GM23338 (cell line): ENCODE results near the gene THBS2. TPM values are rescaled to one million over a fixed set of nuclear protein-coding genes. Genes with fewer than 3 reads are reported as not detected.

ENCODE experiments used
- ATAC-seq: fragments of 200-7000 bp; cut with Tn5 transposase; 3 replicates; pipeline ENCODE4 v1.9.1; 2020
- DNase-seq: peaks from one replicate; pipeline ENCODE4 v3.0.0-alpha.2; 2015; ENCODE audit warnings: low spot score
- H2AFZ ChIP-seq: fragments of 200-600 bp; sonication (generic); 2 replicates; pipeline ENCODE4 v1.8.0; 2016; ENCODE audit warnings: antibody characterized with exemption, mild to moderate bottlenecking, moderate library complexity
- H3F3A ChIP-seq: fragments of 200-600 bp; sonication (generic); replicated peaks from 2 replicates; pipeline ENCODE4 v1.8.0; 2017; ENCODE audit warnings: antibody characterized with exemption, mixed run types, low read depth
- H3K27ac ChIP-seq: fragments of 200-600 bp; sonication (generic); 2 replicates; pipeline ENCODE4 v1.6.1; 2016; ENCODE audit warnings: low read depth
- H3K27me3 ChIP-seq: fragments of 200-600 bp; sonication (generic); 2 replicates; pipeline ENCODE4 v1.8.0; 2016; ENCODE audit warnings: mild to moderate bottlenecking, mixed run types, moderate library complexity; ENCODE audit not compliant: insufficient read depth
- H3K36me3 ChIP-seq: fragments of 200-600 bp; sonication (generic); 2 replicates; pipeline ENCODE4 v1.8.0; 2016; ENCODE audit warnings: mild to moderate bottlenecking; ENCODE audit not compliant: insufficient read depth
- H3K4me1 ChIP-seq: fragments of 200-600 bp; sonication (generic); 2 replicates; pipeline ENCODE4 v1.8.0; 2016; ENCODE audit warnings: mild to moderate bottlenecking, moderate library complexity; ENCODE audit not compliant: insufficient read depth
- H3K4me2 ChIP-seq: fragments of 200-600 bp; sonication (generic); 2 replicates; pipeline ENCODE4 v1.7.1; 2017; ENCODE audit warnings: mixed run types
- H3K4me3 ChIP-seq: fragments of 200-600 bp; sonication (generic); 2 replicates; pipeline ENCODE4 v1.6.1; 2016; ENCODE audit warnings: mixed run types
- H3K79me2 ChIP-seq: fragments of 200-600 bp; sonication (generic); replicated peaks from 2 replicates; pipeline ENCODE4 v1.8.0; 2017; ENCODE audit warnings: mild to moderate bottlenecking; ENCODE audit not compliant: insufficient read depth
- H3K9me2 ChIP-seq: fragments of 200-600 bp; sonication (generic); 2 replicates; pipeline ENCODE4 v1.8.0; 2017; ENCODE audit not compliant: insufficient read depth
- H4K20me1 ChIP-seq: fragments of 200-600 bp; sonication (generic); replicated peaks from 2 replicates; pipeline ENCODE4 v1.8.0; 2017; ENCODE audit warnings: mild to moderate bottlenecking; ENCODE audit not compliant: insufficient read depth
- H3K27ac Mint-ChIP-seq: 2 replicates; pipeline ENCODE4 v1.8.0; 2020; ENCODE audit warnings: inconsistent platforms, mild to moderate bottlenecking, moderate library complexity, mixed read lengths
- H3K27me3 Mint-ChIP-seq: 3 replicates; pipeline ENCODE4 v1.8.0; 2022; ENCODE audit warnings: low read depth, mild to moderate bottlenecking, moderate library complexity, mixed read lengths, inconsistent platforms; ENCODE audit not compliant: insufficient read depth, poor library complexity
- H3K36me3 Mint-ChIP-seq: 3 replicates; pipeline ENCODE4 v1.8.0; 2021; ENCODE audit warnings: low read depth, mild to moderate bottlenecking, inconsistent platforms, moderate library complexity, mixed read lengths
- H3K4me1 Mint-ChIP-seq: 3 replicates; pipeline ENCODE4 v1.8.0; 2020; ENCODE audit warnings: mild to moderate bottlenecking, inconsistent platforms, mixed read lengths
- H3K4me3 Mint-ChIP-seq: 3 replicates; pipeline ENCODE4 v1.8.0; 2021; ENCODE audit warnings: moderate library complexity, mild to moderate bottlenecking, inconsistent platforms, mixed read lengths
- H3K9me3 Mint-ChIP-seq: 3 replicates; pipeline ENCODE4 v1.8.0; 2020; ENCODE audit warnings: moderate library complexity, mild to moderate bottlenecking, inconsistent platforms, mixed read lengths
- CREB1 ChIP-seq: fragments of 250-450 bp; sonication (Bioruptor Pico); IDR thresholded peaks from 2 replicates; pipeline ENCODE4 v1.5.0; 2020; ENCODE audit warnings: low read depth, mild to moderate bottlenecking, moderate library complexity
- EZH2 ChIP-seq: fragments of 200-600 bp; sonication (generic); IDR thresholded peaks from one replicate; pipeline ENCODE4 v1.8.0; 2017; ENCODE audit warnings: antibody characterized with exemption, mild to moderate bottlenecking, low read depth; ENCODE audit not compliant: unreplicated experiment
- EZH2phosphoT487 ChIP-seq: fragments of 200-600 bp; sonication (generic); IDR thresholded peaks from one replicate; pipeline ENCODE4 v1.8.1; 2018; ENCODE audit warnings: antibody characterized with exemption; ENCODE audit not compliant: unreplicated experiment
- JUNB ChIP-seq: IDR thresholded peaks from one replicate; pipeline ENCODE4 v1.6.1; 2016; ENCODE audit warnings: antibody characterized with exemption; ENCODE audit not compliant: unreplicated experiment
- POLR2AphosphoS5 ChIP-seq: IDR thresholded peaks from 2 replicates; pipeline ENCODE4 v1.6.1; 2016; ENCODE audit warnings: antibody characterized with exemption, low read depth
- STAT1 ChIP-seq: IDR thresholded peaks from one replicate; pipeline ENCODE4 v1.6.1; 2016; ENCODE audit warnings: antibody characterized with exemption; ENCODE audit not compliant: unreplicated experiment
- ZNF114 ChIP-seq: fragments of 250-450 bp; sonication (Bioruptor Pico); IDR thresholded peaks from 2 replicates; pipeline ENCODE4 v1.5.0; 2020; ENCODE audit warnings: mild to moderate bottlenecking, moderate library complexity
- ZNF331 ChIP-seq: fragments of 250-450 bp; sonication (Bioruptor Pico); IDR thresholded peaks from 2 replicates; pipeline ENCODE4 v1.5.0; 2020; ENCODE audit warnings: low read depth, mild to moderate bottlenecking, moderate library complexity
- ZNF462 ChIP-seq: fragments of 250-450 bp; sonication (Bioruptor Pico); IDR thresholded peaks from 2 replicates; pipeline ENCODE4 v1.5.0; 2020; ENCODE audit warnings: mild to moderate bottlenecking, moderate library complexity
- polyA plus RNA-seq: library from polyadenylated mRNA; unstranded; fragments of >200 nt; fragmentation: Nextera tagmentation; extraction: Ambion mirVana; gene quantifications from 2 replicates; pipeline ENCODE4 v1.2.1, GENCODE V29; 2016
- total RNA-seq: library from RNA; depleted of rRNA; stranded (reverse); fragments of >200 nt; shearing (Covaris generic); gene quantifications from 2 replicates; pipeline ENCODE4 v1.2.3, GENCODE V29; 2014
- TF ChIP-seq, protein P1 (sequence below): IDR thresholded peaks from one replicate; pipeline ENCODE4 v1.6.1; 2018; ENCODE audit warnings: antibody characterized with exemption; ENCODE audit not compliant: unreplicated experiment
- TF ChIP-seq, protein P2 (sequence below), 2 experiments: fragments of 200-600 bp in 1 of 2; sonication (generic) in 1 of 2; conservative IDR thresholded peaks; 2 replicates each; pipeline versions ENCODE4 v1.5.1 to v1.6.1; 2016 to 2017; ENCODE audit warnings: antibody characterized with exemption in 2 of 2, low read depth in 2 of 2, mild to moderate bottlenecking in 2 of 2, moderate library complexity in 1 of 2
- TF ChIP-seq, protein P3 (sequence below): IDR thresholded peaks from 2 replicates; pipeline ENCODE4 v1.6.1; 2016; ENCODE audit warnings: antibody characterized with exemption

The THBS2 gene
- total and polyA plus RNA-seq, 2 experiments from 2014 or later = 7.9 to 44.7 TPM

- H3K27ac ChIP-seq = no peak overlapping the region
- H3K36me3 Mint-ChIP-seq = peaks cover 52% of the 10 kb centered on the region
- peaks cover 6% of the 10 kb centered on the region for H3K79me2 ChIP-seq
- no peak overlapping the region for H2AFZ ChIP-seq
- H3K4me1 ChIP-seq = no peaks in the 10 kb centered on the region
- peaks cover 10% of the 10 kb centered on the region; the same call in 1 of the 2 replicates for H3F3A ChIP-seq
- ATAC-seq (no peak), DNase-seq (no peak)
- TF ChIP-seq ZNF331 (no peak), EZH2phosphoT487 (no peak), CREB1 (CRISPR knock-in tag) (no peak), EZH2 (no peak), POLR2AphosphoS5 (no peak), ZNF462 (CRISPR knock-in tag) (no peak), ZNF114 (no peak), JUNB (no peak), STAT1 (no peak)
- TF ChIP-seq, protein P1, sequence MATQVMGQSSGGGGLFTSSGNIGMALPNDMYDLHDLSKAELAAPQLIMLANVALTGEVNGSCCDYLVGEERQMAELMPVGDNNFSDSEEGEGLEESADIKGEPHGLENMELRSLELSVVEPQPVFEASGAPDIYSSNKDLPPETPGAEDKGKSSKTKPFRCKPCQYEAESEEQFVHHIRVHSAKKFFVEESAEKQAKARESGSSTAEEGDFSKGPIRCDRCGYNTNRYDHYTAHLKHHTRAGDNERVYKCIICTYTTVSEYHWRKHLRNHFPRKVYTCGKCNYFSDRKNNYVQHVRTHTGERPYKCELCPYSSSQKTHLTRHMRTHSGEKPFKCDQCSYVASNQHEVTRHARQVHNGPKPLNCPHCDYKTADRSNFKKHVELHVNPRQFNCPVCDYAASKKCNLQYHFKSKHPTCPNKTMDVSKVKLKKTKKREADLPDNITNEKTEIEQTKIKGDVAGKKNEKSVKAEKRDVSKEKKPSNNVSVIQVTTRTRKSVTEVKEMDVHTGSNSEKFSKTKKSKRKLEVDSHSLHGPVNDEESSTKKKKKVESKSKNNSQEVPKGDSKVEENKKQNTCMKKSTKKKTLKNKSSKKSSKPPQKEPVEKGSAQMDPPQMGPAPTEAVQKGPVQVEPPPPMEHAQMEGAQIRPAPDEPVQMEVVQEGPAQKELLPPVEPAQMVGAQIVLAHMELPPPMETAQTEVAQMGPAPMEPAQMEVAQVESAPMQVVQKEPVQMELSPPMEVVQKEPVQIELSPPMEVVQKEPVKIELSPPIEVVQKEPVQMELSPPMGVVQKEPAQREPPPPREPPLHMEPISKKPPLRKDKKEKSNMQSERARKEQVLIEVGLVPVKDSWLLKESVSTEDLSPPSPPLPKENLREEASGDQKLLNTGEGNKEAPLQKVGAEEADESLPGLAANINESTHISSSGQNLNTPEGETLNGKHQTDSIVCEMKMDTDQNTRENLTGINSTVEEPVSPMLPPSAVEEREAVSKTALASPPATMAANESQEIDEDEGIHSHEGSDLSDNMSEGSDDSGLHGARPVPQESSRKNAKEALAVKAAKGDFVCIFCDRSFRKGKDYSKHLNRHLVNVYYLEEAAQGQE = no peak
- TF ChIP-seq, protein P2, sequence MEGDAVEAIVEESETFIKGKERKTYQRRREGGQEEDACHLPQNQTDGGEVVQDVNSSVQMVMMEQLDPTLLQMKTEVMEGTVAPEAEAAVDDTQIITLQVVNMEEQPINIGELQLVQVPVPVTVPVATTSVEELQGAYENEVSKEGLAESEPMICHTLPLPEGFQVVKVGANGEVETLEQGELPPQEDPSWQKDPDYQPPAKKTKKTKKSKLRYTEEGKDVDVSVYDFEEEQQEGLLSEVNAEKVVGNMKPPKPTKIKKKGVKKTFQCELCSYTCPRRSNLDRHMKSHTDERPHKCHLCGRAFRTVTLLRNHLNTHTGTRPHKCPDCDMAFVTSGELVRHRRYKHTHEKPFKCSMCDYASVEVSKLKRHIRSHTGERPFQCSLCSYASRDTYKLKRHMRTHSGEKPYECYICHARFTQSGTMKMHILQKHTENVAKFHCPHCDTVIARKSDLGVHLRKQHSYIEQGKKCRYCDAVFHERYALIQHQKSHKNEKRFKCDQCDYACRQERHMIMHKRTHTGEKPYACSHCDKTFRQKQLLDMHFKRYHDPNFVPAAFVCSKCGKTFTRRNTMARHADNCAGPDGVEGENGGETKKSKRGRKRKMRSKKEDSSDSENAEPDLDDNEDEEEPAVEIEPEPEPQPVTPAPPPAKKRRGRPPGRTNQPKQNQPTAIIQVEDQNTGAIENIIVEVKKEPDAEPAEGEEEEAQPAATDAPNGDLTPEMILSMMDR (conservative IDR thresholded peaks at IDR 0.05; ENCODE audit: low read depth in 2 of 2) = no peak
- TF ChIP-seq, protein P3, sequence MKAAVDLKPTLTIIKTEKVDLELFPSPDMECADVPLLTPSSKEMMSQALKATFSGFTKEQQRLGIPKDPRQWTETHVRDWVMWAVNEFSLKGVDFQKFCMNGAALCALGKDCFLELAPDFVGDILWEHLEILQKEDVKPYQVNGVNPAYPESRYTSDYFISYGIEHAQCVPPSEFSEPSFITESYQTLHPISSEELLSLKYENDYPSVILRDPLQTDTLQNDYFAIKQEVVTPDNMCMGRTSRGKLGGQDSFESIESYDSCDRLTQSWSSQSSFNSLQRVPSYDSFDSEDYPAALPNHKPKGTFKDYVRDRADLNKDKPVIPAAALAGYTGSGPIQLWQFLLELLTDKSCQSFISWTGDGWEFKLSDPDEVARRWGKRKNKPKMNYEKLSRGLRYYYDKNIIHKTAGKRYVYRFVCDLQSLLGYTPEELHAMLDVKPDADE = no peak
- H3K4me3 ChIP-seq = no peak overlapping the region
- H3K4me1 Mint-ChIP-seq = no peaks in the 10 kb centered on the region; the same call in 2 of the 3 replicates
- no peak overlapping the region for H3K4me3 Mint-ChIP-seq
- peaks cover 12% of the 10 kb centered on the region; the same call in 1 of the 2 replicates for H3K36me3 ChIP-seq
- peaks cover 5% of the 10 kb centered on the region for H3K9me3 Mint-ChIP-seq
- peaks cover 6% of the 10 kb centered on the region; the same call in 1 of the 2 replicates for H3K9me2 ChIP-seq
- H4K20me1 ChIP-seq = no peaks in the 10 kb centered on the region; the same call in 1 of the 2 replicates
- H3K4me2 ChIP-seq = no peak overlapping the region
- no peak overlapping the region for H3K27ac Mint-ChIP-seq
- peaks cover 2% of the 10 kb centered on the region for H3K27me3 Mint-ChIP-seq
- H3K27me3 ChIP-seq = no peaks in the 10 kb centered on the region
Measured at GRCh38 chr6:169244684-169245383, 8.8 kb downstream of the THBS2 start.
